MM.1S (cell line): ENCODE measurements around the gene SLCO4A1.

Experiments used
- EZH2 ChIP-seq: fragments of 300-600 bp; sonication (generic); optimal IDR thresholded peaks from 2 replicates; pipeline ENCODE3; 2017; ENCODE audit warnings: low read depth, mild to moderate bottlenecking, antibody characterized with exemption, low read length, mixed read lengths
- EZH2phosphoT487 ChIP-seq: fragments of 300-600 bp; sonication (generic); IDR thresholded peaks from 2 replicates; pipeline ENCODE4 v1.6.1; 2018; ENCODE audit warnings: antibody characterized with exemption, low read length
- TF ChIP-seq, protein P1 (sequence below): fragments of 300-600 bp; sonication (generic); IDR thresholded peaks from 2 replicates; pipeline ENCODE4 v1.5.1; 2016; ENCODE audit warnings: antibody characterized with exemption, low read length, mixed read lengths

- TF ChIP-seq, protein P1, sequence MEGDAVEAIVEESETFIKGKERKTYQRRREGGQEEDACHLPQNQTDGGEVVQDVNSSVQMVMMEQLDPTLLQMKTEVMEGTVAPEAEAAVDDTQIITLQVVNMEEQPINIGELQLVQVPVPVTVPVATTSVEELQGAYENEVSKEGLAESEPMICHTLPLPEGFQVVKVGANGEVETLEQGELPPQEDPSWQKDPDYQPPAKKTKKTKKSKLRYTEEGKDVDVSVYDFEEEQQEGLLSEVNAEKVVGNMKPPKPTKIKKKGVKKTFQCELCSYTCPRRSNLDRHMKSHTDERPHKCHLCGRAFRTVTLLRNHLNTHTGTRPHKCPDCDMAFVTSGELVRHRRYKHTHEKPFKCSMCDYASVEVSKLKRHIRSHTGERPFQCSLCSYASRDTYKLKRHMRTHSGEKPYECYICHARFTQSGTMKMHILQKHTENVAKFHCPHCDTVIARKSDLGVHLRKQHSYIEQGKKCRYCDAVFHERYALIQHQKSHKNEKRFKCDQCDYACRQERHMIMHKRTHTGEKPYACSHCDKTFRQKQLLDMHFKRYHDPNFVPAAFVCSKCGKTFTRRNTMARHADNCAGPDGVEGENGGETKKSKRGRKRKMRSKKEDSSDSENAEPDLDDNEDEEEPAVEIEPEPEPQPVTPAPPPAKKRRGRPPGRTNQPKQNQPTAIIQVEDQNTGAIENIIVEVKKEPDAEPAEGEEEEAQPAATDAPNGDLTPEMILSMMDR = no peak
- TF ChIP-seq EZH2 (no peak), EZH2phosphoT487 (no peak)
Observed at GRCh38 chr20:62632575-62633090, 9.7 kb upstream of the SLCO4A1 start.
